GM18498 (cell line): ENCODE measurements around the gene IL1RN.

Experiments used
- ATAC-seq: cut with Tn5 transposase; IDR thresholded peaks from one replicate; pipeline ENCODE4 v1.9.1; 2021; ENCODE audit warnings: mild to moderate bottlenecking, moderate library complexity; ENCODE audit not compliant: unreplicated experiment

Gene IL1RN

GRCh38 chr2:113149553-113150257, 22.3 kb downstream of the IL1RN start:
- no peak for ATAC-seq

GRCh38 chr2:113150258-113150601, 22.8 kb downstream of the IL1RN start:
- no peak for ATAC-seq

- ATAC-seq, result no peak
Observed at GRCh38 chr2:113155331-113155730, 27.9 kb downstream of the IL1RN start.

GRCh38 chr2:113156278-113157117, 29.1 kb downstream of the IL1RN start:
- no peak for ATAC-seq

DNA sequence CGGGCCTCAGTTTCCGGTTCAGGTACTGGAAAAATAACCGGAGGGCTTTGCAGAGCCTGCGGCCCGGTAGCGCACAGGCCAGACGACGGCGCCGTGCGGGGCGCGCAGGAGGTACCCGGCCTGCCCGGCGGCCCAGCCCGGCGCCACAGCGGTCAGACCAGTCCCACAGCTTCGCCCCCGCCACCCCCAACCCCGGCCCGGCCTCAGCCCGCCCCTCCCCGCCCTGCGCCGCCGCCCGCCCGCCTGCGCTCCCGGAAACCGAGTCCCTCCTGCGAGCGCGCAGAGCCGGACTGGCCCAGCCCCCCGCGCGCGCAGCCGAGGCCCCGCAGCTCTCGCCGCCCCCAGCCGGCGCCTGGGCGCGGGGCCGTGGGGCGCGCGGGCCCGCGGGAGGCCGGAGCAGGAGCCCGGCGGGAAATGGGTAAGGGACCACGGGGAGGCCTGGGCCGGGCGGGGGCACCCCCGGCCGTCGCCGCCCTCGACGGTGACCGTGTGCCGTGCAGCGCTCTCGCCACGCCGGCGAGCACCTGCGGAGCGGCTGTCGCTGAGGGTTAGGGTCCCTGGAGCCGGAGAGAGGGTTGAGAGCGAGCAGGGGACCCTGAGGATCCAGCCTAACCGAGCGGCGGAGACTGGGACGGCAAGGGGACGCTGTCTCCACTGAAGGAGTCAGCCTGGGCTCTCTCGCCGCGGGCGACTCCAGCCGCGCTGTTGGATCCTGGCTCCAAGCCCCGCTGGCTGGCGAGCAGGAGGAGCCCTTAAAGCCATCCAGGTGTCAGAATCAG, 29.9 kb downstream of the IL1RN start:
- ATAC-seq, result peak; percentile 67

GRCh38 chr2:113157897-113158753, 30.7 kb downstream of the IL1RN start:
- ATAC-seq, result no peak

DNA sequence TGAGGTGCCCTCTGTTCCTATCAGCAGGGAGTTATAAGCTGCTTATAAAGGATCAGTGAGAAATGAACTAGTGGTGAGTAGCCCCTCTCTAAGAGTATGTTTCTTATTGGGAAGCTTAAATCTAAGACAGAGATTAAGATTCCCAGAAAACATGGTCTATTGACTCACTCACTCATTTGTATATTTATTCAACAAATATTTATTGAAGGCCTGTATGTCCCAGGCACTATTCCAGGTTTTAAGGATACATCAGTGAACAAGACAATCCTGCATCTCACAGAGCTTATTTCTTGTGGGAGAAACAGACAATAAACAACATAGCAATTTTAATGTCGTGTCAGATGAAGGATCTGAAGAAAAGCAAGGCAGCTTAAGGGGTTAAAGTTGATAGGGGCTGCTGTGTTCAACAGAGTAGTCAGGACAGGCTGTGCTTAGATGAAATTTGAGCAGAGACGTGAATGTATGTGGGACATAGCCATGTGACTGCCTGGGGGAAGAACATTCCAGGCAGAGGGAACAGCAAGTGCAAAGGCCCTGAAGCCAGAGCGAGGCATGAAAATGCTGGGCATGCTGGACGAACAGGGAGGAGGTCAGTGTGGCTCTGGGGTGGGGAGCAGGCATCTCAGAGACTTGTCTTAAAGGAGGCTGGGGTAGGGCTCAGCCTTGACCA, 31.6 kb downstream of the IL1RN start:
- no peak for ATAC-seq

DNA sequence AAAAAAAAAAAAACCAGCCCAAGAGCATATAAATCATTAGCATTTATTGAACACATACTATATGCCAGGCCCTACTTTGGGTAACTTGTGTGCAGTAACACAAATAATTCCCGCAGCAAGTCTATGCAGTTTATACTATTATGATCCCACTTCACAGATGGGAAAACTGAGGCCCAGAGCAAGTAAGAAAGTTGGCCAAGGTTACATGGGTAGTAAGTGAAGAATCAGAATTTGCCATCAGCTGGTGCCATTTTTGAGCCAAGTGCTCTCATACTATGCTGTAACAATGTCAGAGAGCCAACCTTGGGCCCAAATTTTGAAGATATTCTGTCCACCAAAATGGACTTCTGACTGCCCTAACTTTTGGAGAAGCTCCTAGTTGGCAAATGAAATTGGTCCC, 32.9 kb downstream of the IL1RN start:
- no peak for ATAC-seq

- ATAC-seq, result no peak
Observed at GRCh38 chr2:113160962-113161361, 33.6 kb downstream of the IL1RN start.

DNA sequence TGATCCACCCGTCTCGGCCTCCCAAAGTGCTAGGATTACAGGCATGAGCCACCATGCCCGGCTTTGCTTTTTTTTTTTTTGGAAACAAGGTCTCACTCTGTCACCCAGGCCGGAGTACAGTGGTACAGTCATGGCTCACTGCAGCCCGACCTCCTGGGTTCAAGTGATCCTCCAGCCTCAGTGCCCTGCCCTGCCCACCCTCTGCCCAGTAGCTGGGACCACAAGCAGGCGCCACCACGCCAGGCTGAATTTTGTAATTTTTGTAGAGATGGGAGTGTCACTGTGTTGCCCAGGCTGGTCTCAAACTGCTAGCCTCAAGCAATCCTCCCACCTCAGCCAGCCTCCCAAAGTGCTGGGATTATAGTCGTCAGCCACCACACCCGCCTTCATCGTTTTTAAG, 34.8 kb downstream of the IL1RN start:
- ATAC-seq, result no peak

DNA sequence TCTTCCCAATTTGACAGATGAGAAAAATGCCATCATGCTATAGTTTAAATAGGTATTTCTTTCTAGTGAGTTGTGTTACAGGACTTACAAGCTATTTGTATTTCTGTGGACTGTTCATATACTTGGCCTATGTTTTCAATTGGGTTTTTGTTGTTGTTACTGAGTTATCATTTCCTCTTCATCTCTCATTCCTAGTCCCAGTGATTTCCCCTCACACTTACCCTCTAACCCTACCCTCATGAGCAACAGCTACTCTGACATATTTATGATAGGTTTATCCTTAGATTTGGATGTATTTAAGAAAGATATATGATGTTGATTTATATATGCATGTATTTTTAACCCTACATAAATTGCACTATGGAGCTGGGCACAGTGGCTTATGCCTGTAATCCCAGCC, 35.5 kb downstream of the IL1RN start:
- ATAC-seq, result no peak

DNA sequence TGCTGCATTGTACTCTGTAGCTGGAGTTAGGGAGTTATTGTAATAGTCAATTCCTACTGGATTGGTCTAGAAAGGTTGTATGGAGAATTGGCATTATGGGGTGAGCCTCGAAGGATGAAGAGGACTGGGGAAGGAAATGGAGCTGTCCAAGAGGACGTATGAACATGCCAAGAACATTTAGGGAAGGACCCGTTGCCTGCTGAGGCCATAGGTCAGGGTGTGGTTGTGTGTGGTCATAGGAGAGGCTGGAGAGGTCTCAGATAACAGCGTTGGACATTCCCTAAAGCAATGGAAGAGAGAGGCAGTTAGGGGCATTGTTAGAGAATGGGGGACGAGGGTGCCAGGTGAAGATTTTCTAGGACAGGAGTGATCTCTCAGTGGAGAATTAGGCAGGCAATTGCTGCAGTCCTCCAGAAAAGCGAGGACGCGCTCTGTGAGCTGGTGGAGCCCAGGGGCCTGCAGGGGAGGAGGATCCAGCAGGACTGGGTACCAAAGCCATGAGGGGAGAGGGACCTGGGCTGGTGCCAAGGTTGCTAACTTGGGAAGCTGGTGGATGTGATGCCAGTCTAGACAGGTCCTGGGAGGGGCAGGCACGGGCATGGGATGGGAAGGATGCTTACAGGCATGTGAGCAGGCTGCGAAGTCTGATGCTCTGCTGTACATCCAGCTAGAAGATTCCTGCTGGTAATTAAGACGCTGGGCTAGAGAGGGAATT, 37.0 kb downstream of the IL1RN start:
- ATAC-seq, result no peak

DNA sequence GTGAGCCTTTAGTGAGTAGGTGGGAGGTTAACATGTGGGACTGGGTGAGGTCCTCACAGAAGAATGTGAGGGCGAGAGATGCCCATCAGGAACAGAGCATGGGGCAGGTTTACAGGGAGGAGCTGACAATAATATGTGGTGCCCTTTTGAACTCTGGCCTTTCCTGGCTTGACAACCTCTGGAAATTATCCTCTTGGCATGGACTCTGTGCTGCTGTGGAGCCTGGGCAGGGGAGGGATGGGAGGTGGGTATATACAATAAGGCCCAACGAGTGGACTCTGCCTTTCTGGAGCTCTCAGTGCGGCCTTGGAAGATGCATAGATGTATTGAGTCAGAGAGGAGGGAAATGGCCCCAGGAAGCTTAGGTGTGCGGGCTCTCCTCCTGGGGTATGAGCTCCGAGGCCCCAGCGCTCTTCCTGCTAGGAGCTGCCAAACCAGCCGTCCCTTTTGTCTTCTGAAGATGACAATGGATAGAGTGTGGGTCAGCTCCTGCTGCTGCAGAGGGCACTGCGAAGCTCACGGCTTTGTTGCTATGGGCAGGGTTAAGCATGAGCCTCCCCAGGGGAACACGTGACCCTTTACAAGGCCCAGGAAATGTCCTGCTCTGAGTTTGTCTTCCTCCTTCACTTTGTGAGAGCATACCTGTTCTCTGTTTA, 37.7 kb downstream of the IL1RN start:
- ATAC-seq, result no peak

- ATAC-seq, result no peak
Observed at GRCh38 chr2:113166187-113166645, 38.8 kb downstream of the IL1RN start.

- ATAC-seq, result no peak
Observed at GRCh38 chr2:113167115-113167932, 39.9 kb downstream of the IL1RN start.

GRCh38 chr2:113167962-113168340, 40.6 kb downstream of the IL1RN start:
- no peak for ATAC-seq

- no peak for ATAC-seq
Observed at GRCh38 chr2:113169002-113169530, 41.7 kb downstream of the IL1RN start.

DNA sequence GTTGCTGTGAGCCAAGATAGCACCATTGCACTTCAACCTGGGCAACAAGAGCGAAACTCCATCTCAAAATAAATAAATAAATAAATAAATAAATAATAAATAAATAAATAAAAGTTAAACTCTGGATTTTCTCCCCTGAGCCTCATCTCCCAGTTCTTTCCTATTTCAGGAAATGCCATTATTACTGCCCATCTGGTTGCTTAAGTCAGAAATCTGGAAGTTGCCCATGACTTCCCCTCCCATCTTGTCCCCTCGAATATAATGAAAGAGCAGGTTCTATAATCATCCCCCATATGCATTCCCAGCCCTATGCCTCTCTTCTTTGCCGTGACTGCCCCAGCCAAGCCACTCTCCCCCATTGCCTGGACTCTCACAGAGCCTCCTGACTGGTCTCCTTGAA, 42.2 kb downstream of the IL1RN start:
- no peak for ATAC-seq
